Activated CD4-positive, alpha-beta T cell treated with anti-CD3 and anti-CD28 coated beads, Interleukin-2, amount 50 U/mL, for 24 hours (primary cell): ENCODE data around the gene KCTD7.
"Not testable (repeated sequence)": the region's sequence is repeated elsewhere in the genome, so short reads cannot be mapped to it uniquely, and the experiment has no call there.

Source experiments
- DNase-seq, 2 donors: peaks; one replicate each; pipeline ENCODE4 v3.0.0-alpha.2; 2020; ENCODE audit warnings: low read depth in 1 of 2, low spot score in 1 of 2

The KCTD7 gene

DNA sequence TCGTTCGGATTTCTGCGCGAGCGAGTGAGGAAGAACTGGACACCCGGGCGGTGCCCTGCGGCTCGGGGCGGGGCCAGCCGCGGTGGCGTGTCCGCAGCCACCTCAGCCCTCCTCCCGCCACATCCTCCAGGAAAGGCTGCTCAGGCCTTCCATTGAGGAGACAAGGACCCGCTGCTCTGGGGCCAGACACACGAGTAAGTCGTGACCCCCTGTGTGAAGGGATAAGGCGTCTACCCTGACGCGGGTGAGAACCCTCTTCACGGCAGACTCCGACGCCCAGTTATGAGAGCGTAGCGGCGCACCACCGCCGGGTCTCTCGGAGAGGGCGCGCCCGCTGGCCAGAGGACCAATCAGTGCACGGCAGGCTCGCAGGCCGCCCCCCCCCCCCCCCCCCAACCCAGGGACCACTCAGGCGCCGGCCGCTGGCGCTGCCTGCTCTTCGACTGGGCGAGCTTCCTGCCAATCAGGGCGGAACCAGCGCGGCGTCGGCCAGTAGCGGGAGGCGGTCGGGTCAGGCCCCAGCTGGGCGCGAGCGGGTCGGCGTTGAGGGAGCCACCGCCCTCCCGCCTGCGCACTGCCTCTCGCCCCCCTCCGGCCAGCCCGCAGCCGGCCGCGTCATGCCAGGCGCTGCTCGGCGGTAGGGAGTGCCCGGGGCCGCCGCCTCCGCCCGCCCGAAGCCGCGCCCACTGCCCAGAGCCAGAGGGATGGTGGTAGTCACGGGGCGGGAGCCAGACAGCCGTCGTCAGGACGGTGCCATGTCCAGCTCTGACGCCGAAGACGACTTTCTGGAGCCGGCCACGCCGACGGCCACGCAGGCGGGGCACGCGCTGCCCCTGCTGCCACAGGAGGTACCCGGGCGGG, at the start of gene KCTD7:
Gene KCTD7 (plus strand): TSS at position 521 of the 861 bp plus-strand sequence. CDS start 184 bp downstream, at position 705.
- DNase-seq = peak; percentile 83 to 87

DNA sequence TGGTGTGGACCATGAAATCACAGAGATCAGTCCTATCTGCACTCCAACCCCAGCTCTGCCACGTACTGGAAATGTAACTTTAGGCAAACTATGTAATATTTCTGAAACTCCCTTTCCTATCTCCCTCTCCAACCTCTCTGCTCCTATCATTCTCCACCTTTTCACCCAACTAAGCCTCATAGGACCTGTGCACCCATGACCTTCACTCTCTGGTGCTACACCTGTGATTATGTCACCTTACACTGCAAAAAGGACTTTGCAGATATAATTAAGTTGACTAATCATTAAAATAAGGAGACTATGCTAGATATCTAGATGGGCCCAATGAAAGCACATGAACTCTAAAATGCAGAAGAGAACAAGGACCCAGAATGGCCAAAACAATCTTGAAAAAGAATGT, 48.3 kb upstream of the KCTD7 start:
- DNase-seq = not testable (repeated sequence)

DNA sequence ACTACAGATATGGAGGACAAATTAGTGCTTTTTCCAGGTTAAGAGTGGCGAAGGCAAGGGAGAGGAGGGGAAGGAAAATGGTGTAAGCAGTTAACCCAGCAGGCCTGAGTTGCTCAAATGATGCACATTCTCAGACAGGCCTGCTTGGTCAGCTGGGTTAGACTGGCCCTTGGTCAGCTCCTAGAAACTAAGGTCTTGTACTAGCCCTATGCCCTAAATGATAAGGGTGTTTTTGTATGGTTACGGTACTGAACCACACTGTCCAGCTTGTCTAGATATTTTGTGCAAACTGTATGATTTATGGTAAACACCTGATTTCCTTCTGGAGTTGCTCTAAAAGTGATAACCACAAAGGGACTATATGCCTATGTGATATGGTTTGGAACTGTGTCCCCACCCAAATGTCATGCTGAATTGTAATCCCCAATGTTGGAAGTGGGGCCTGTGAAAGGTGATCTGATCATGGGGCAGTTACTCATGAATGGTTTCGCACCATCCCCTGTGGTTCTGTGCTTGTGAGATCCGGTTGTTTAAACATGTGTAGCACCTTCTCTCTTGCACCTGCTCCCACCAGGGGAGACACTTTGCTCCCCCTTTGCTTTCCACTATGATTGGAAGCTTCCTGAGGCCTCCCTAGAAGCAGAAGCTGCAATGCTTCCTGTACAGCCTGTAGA, 45.7 kb upstream of the KCTD7 start:
- not testable (repeated sequence) for DNase-seq

DNA sequence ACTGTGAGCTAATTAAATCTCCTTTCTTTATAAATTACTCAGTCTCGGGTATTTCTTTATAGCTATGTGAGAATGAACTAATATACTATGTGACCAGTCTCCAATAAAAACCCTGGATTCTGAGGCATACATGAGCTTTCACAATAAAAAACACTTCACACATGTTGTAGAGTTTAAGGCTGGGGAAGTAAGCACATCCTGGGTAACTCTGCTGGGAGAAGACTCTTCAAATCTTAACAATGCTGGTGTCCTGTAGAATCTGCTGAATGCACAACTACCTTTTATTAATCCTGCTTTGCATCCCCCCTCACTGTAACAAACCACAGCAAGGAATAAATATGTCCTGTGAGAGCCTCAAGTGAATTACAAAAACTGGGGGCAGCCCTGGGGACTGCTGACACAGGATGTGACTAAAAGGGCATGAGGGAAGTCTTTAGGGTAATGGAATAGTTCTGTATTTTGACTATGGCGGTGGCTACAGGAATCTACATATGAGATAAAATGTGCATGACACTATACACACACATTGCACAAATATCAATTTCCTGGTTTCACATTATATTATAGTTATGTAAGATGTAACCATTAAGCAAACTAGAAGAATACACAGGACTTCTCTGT, 45.1 kb upstream of the KCTD7 start:
- no peak for DNase-seq

DNA sequence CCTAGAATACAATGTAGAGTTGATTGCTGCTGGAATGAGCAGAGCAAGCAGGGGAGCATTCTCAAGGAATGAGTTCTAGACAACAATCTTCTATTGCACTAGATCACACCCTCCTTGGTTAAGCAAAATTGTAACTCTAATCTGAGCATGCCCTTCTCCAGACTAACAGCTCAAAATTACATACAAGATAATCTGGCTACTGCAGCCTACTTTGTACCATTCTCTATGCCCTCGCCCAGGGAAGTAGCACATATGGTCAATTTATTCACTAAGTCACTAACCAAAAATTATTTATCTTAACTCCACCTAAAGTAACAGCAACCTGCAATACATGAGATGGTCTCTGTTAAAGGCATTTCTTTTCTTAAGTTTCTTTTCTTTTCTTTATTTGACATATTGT, 42.5 kb upstream of the KCTD7 start:
- no peak for DNase-seq

DNA sequence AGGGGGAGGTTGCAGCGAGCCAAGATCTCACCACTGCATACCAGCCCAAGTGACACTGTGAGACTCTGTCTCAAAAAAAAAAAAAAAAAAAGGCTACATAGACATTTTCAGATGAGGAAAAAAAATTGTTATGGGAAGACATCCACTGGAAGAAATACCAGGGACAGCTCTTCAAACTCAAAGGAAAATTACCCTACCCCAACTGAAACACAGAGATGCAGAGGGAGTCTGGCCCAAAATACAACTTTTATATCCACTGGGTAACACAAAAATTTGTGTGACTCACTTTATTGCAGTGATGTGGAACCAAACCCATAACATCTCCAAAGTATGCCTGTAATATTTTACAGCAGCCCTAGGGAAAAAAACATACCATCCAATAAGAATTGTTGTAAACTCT, 40.5 kb upstream of the KCTD7 start:
- not testable (repeated sequence) for DNase-seq

DNA sequence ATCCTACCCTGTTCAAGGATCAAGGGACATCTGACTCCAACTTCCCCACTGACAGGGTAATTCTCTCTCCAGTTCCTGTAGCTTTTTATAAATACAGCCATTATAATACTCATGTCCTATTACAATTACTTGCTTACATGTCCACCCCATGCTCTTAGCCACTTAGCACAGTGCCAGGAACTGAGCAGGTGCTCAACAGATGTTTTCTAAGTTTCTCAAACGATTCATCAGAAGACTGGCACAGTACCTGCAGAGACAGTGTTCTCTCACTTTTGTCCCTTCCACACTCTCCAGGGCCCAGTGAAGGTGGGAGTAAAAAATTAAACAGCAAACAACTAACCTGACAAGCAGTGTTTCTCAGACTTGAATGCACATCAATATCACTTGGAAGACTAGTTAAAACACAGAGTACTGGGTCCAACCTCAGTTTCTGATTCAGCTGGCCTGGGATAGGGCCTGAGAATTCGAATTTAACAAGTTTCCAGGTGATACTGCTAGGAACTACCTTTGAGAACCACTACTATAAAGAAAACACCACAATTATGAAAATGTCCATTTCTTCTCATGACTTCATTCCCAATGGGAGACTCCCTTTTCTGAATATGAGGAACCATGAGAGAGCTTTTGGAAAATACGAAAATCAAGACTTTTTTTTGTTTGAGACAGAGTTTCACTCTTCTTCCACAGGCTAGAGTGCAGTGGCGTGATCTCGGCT, 39.7 kb upstream of the KCTD7 start:
- not testable (repeated sequence) for DNase-seq

DNA sequence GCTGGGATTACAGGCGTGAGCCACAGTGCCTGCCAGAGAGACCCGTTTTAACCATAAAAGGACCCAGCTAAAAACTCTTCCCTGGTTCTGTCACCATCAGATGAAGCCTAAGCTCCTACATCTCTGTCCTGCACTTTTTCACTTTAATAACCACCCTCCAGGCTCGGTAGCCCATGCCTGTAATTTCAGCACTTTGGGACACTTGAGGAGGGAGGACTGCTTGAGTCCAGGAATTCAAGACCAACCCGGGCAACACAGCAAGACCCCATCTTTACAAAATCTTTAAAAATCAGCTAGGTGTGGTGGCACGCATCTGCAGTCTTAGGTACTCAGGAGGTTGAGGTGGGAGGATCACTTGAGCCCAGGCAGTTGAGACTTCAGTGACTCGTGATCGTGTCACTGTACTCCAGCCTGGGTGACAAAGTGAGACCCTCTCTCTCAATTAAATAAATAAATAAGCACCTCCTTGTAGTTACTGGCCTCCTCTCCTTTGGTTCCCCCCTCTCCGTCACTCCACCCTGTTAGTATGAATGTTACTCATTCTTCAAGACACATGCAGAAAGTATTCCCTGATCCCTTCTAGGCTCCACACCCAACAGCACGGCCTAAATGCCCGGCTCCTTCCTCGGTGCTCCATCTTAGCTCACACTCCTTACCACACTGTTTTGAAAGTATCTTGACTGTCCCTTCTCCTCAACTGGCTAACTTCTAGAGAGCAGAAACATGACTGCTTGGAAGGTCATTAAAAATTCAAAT, 38.2 kb upstream of the KCTD7 start:
- not testable (repeated sequence) for DNase-seq

DNA sequence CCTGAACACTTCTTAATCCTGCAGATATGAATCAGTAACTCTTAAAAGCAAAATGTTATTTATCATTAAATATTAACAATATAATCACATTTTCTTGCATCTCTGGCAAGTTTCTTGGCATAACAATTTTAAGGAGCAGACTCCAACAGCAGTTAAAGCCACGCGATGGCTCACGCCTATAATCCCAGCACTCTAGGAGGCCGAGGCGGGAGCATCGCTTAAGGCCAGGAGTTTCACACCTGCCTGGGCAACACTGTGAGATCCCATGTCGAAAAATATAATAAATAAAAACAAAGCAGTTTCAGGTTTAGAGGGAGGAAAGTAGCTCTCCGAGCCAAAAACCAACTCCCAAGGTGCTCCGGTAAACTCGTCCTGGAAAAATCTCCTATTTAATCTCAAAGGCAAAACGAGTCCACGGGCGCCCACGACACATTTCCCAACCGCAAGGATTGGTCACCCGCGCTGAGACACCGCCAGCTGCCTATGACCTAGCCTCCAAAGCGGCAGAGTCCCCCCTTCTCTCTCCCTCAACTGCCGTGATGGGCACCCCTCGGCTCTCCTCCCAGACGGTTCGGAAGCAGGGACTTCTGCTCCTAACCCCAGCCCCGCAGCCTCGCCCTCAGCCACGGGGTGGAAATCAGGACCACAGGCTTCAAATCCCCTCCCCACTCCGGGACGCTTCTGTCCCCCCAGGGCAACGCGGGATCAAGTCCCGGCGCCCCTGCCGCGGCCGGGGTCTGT, 37.5 kb upstream of the KCTD7 start:
- DNase-seq = not testable (repeated sequence)

DNA sequence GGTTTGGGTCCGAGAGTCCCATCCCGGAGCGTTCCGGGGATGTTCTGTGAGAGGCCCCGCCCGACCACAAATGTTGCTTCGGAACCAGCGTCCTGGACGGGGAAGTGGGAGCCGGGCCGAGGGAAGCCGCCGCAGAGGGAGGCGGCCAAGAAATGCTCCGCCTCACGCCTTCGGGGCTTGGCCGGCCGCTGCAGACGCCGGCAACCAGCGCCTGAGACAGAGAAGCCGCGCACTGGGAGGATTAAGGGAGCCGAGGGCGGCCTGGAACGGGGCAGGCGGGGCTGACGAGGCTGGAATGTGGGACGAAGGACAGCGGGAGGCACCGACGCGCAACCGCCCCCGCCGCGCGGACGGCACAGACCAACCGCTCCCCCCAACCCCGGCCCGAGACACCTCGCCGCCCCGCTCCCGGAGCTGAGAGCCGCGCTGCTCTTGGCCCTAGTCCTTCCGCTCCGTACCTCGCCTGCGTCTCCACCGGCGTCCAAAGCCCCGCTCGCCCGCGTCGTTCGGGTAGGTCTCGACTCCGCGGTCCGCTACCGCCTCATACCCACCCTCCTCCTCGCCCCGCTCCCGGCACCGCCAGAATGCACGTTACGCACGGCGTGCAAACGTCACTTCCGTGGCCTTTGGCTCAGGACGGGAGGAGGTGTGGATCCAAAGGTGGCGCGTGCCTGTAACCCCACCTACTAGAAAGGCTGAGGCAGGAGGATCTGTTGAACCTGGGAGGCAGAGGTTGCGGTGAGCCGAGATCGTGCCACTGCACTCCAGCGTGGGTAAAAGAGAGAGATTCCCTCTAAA, 36.7 kb upstream of the KCTD7 start:
- DNase-seq = peak; percentile 72 to 87

DNA sequence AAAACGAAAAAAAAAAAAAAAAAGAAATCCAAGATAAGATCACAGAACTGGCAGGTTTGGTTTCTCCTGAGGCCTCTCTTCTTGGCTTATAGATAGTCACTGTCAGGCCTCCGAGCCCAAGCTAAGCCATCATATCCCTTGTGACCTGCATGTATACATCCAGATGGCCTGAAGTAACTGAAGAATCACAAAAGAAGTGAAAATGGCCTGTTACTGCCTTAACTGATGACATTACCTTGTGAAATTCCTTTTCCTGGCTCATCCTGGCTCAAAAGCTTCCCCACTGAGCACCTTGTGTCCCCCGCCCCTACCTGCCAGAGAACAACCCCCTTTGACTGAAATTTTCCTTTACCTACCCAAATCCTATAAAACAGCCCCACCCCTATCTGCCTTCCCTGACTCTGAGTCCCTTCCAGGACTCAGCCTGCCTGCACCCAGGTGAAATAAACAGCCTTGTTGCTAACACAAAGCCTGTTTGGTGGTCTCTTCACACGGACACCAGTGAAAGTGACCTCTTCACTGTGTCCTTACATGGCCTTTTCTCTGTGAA, 36.0 kb upstream of the KCTD7 start:
- not testable (repeated sequence) for DNase-seq

DNA sequence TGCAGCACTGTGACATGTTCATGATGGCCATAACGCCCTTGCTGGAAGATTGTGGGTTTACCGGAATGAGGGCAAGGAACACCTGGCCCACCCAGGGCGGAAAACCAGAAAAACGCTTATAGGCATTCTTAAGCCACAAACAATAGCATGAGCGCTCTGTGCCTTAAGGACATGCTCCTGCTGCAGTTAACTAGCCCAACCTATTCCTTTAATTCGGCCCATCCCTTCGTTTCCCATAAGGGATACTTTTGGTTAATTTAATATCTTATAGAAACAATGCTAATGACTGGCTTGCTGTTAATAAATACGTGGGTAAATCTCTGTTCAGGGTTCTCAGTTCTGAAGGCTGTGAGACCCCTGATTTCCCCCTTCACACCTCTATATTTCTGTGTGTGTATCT, 34.6 kb upstream of the KCTD7 start:
- DNase-seq = not testable (repeated sequence)

DNA sequence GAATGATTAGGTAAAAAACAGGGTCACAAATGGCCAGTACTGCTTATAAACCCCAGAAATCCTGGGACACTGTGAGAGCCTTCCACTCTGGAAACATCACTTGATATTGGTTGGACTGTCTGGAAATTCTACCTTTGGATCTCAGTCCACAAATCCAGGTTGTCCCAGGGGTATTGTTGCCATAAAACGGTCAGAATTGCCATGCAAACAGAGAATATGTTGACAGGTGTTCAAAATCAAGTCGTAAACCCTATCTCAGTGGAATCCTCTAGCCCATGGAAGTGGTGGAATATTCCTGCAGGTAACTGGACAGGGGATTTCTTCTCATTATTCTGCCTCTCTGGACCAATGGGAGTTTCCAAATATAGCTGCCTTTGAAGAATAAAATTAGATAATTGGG, 31.2 kb upstream of the KCTD7 start:
- no peak for DNase-seq

DNA sequence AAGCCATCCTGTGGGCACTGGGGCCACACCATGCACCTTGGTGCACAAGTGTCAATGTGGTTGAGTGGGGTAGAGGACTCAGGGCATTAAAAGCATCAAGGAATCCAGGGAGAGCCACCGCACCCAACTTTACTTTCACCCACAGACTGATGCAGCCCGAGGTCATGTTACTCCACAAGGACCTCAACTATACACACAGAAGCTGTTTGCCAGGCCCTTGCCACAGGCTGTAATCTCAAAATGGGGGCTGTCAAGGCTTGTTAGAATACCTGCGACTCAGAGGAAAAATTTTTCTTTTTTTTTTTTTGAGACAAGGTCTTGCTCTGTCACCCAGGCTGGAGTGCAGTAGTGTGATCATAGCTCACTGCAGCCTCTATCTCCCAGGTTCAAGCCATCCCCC, 26.5 kb upstream of the KCTD7 start:
- DNase-seq = no peak

DNA sequence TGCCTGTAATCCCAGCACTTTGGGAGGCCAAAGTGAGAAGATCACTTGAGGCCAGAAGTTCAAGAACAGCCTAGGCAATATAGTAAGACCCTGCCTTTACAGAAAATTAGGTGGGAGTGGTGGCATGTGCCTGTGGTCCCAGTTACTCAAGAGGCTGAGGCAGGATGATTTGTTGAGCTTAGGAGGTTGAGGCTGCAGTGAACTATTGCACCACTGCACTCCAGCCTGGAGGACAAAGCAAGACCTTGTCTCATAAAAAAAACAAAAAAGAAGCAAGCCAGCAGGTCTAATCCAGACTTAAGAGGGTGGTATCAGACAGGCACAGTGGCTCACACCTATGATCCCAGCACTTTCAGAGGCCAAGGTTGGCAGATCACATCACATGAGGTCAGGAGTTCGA, 24.5 kb upstream of the KCTD7 start:
- no peak for DNase-seq

DNA sequence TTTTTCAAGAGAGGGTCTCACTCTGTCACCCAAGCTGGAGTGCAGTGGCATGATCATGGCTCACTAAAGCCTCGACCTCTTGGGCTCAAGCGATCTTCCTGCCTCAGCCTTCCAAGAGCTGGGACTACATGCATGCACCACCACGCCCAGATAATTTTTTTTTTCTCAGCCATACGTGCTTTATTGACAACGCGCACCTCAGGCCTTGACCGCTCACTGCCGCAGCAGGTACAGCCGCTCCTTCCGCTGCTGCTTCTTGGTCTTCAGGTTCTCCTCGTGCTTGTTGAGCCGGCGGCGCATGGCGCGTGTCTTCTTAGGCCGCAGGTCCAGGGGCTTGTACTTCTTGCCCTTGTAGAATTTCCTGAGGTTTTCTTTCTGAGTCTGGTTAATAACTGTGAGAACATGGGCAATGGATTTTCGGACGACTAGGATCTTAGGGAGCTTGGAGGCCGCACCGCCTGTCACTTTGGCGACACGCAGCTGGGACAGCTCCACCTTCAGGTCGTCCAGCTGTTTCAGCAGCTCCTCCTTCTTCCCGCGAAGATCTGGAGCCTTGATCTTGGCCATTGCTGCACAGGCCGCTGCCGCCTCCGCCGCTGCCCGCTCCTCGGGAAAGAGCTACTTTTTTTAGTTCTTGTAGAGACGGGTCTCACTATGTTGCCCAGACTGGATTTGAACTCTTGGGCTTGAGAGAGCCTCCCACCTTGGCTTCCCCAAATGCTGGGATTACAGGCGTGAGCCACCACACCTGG, 22.0 kb upstream of the KCTD7 start:
- not testable (repeated sequence) for DNase-seq

DNA sequence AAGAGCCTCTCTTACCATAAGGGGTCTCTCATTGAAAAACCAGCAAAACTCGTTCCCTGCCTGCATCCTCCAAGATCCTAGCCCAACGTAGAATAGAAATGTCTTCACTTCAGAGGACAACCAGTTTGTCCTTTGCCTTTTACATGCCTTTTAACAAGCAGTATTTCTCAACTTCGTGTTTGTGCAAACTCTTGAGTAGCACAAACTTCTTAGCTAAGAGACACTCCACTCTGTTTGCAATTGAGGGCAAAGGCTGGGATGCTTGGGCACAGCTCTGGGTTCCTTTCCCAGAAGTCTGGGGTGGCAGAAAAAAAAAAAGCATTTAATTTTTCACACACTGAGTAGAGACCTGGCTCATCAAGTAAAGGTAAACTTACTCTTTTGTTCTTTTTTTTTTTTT, 19.5 kb upstream of the KCTD7 start:
- no peak for DNase-seq

DNA sequence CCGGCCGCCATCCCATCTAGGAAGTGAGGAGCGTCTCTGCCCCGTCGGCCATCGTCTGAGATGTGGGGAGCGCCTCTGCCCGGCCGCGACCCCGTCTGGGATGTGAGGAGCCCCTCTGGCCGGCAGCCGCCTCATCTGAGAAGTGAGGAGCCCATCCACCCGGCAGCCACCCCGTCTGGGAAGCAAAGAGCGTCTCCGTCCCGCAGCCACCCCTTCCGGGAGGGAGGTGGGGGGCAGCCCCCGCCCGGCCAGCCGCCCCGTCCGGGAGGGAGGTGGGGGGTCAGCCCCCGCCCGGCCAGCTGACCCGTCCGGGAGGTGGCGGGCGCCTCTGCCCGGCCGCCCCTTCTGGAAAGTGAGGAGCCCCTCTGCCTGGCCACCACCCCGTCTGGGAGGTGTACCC, 14.1 kb upstream of the KCTD7 start:
- not testable (repeated sequence) for DNase-seq
